Mucosa of stomach (tissue), 1 donor: ENCODE data around the gene TMED10.
A peak's percentile ranks its signal among the peaks of the same experiment; 100 is the strongest.
"Not testable (repeated sequence)": the region's sequence is repeated elsewhere in the genome, so short reads cannot be mapped to it uniquely, and the experiment has no call there.

Source experiments
- H3K27me3 ChIP-seq: one replicate; pipeline ENCODE4 v1.7.0; 2013; ENCODE audit warnings: mild to moderate bottlenecking, low read length; ENCODE audit not compliant: control insufficient read depth, insufficient read depth
- H3K36me3 ChIP-seq: one replicate; pipeline ENCODE4 v1.7.0; 2013; ENCODE audit warnings: low read length; ENCODE audit not compliant: control insufficient read depth, insufficient read depth
- H3K4me1 ChIP-seq: one replicate; pipeline ENCODE4 v1.7.0; 2013; ENCODE audit warnings: mild to moderate bottlenecking, low read length; ENCODE audit not compliant: control insufficient read depth, insufficient read depth
- H3K4me3 ChIP-seq: one replicate; pipeline ENCODE4 v1.7.0; 2013; ENCODE audit warnings: low read length
- H3K9ac ChIP-seq: one replicate; pipeline ENCODE4 v1.7.0; 2013; ENCODE audit warnings: mild to moderate bottlenecking, low read length, moderate library complexity
- H3K9me3 ChIP-seq: one replicate; pipeline ENCODE4 v1.7.0; 2013; ENCODE audit warnings: mild to moderate bottlenecking, low read length, moderate library complexity; ENCODE audit not compliant: control insufficient read depth
- donor health status: Pancreatic carcinoma.

Gene TMED10

GRCh38 chr14:75151851-75152250 lies 24.6 kb downstream of the TMED10 start:
- Histone ChIP-seq H3K27me3 (no peaks in the 10 kb centered on the region), H3K4me3 (no peak overlapping the region), H3K4me1 (peaks cover 18% of the 10 kb centered on the region), H3K9me3 (no peaks in the 10 kb centered on the region), H3K36me3 (no peaks in the 10 kb centered on the region), H3K9ac (no peak overlapping the region)

- peaks cover 18% of the 10 kb centered on the region for H3K4me1 ChIP-seq
- H3K4me3 ChIP-seq, H3K36me3 ChIP-seq, H3K9ac ChIP-seq, H3K27me3 ChIP-seq, H3K9me3 ChIP-seq: not testable (repeated sequence)
Observed at GRCh38 chr14:75150637-75151036, 25.8 kb downstream of the TMED10 start.

- Histone ChIP-seq H3K9ac (no peak overlapping the region), H3K4me1 (peaks cover 15% of the 10 kb centered on the region), H3K4me3 (no peak overlapping the region), H3K27me3 (no peaks in the 10 kb centered on the region), H3K36me3 (no peaks in the 10 kb centered on the region), H3K9me3 (no peaks in the 10 kb centered on the region)
Observed at GRCh38 chr14:75150150-75150549, 26.3 kb downstream of the TMED10 start.

GRCh38 chr14:75147423-75148071 lies 28.9 kb downstream of the TMED10 start:
- H3K27me3 ChIP-seq = no peaks in the 10 kb centered on the region
- no peaks in the 10 kb centered on the region for H3K36me3 ChIP-seq
- H3K4me3 ChIP-seq = no peak overlapping the region
- H3K4me1 ChIP-seq = peaks cover 10% of the 10 kb centered on the region
- H3K9me3 ChIP-seq = no peaks in the 10 kb centered on the region
- peak overlapping the region; percentile 20 for H3K9ac ChIP-seq

- no peak overlapping the region for H3K9ac ChIP-seq
- peaks cover 10% of the 10 kb centered on the region for H3K4me1 ChIP-seq
- H3K9me3 ChIP-seq = no peaks in the 10 kb centered on the region
- no peaks in the 10 kb centered on the region for H3K27me3 ChIP-seq
- H3K4me3 ChIP-seq = no peak overlapping the region
- no peaks in the 10 kb centered on the region for H3K36me3 ChIP-seq
Observed at GRCh38 chr14:75144944-75145343, 31.5 kb downstream of the TMED10 start.

GRCh38 chr14:75143761-75144527 lies 32.5 kb downstream of the TMED10 start:
- H3K9me3 ChIP-seq = no peaks in the 10 kb centered on the region
- H3K9ac ChIP-seq = no peak overlapping the region

GRCh38 chr14:75142494-75142893 lies 33.9 kb downstream of the TMED10 start:
- Histone ChIP-seq H3K36me3 (no peaks in the 10 kb centered on the region), H3K4me3 (no peak overlapping the region), H3K9ac (no peak overlapping the region), H3K4me1 (peaks cover 19% of the 10 kb centered on the region), H3K27me3 (no peaks in the 10 kb centered on the region), H3K9me3 (no peaks in the 10 kb centered on the region)

More at GRCh38 chr14:75143761-75144527, 32.5 kb downstream of the TMED10 start:
- Histone ChIP-seq H3K27me3 (no peaks in the 10 kb centered on the region), H3K36me3 (no peaks in the 10 kb centered on the region), H3K4me3 (no peak overlapping the region), H3K4me1 (peaks cover 17% of the 10 kb centered on the region)

- Histone ChIP-seq H3K36me3 (no peaks in the 10 kb centered on the region), H3K9me3 (no peaks in the 10 kb centered on the region), H3K4me3 (no peak overlapping the region), H3K27me3 (no peaks in the 10 kb centered on the region), H3K4me1 (peaks cover 15% of the 10 kb centered on the region), H3K9ac (no peak overlapping the region)
Observed at GRCh38 chr14:75141967-75142366, 34.4 kb downstream of the TMED10 start.

- no peak overlapping the region for H3K4me3 ChIP-seq
- no peaks in the 10 kb centered on the region for H3K27me3 ChIP-seq
- H3K4me1 ChIP-seq = peaks cover 14% of the 10 kb centered on the region
- H3K36me3 ChIP-seq = no peaks in the 10 kb centered on the region
- H3K9me3 ChIP-seq = no peaks in the 10 kb centered on the region
- H3K9ac ChIP-seq = no peak overlapping the region
Observed at GRCh38 chr14:75141062-75141461, 35.4 kb downstream of the TMED10 start.

GRCh38 chr14:75140620-75141019 lies 35.8 kb downstream of the TMED10 start:
- Histone ChIP-seq H3K36me3 (no peaks in the 10 kb centered on the region), H3K4me3 (no peak overlapping the region), H3K4me1 (peaks cover 14% of the 10 kb centered on the region), H3K9ac (no peak overlapping the region), H3K27me3 (no peaks in the 10 kb centered on the region), H3K9me3 (no peaks in the 10 kb centered on the region)

- H3K4me1 ChIP-seq = peaks cover 23% of the 10 kb centered on the region
- no peaks in the 10 kb centered on the region for H3K36me3 ChIP-seq
- H3K9ac ChIP-seq = no peak overlapping the region
Observed at GRCh38 chr14:75139185-75139584, 37.2 kb downstream of the TMED10 start.

GRCh38 chr14:75138492-75138891 lies 37.9 kb downstream of the TMED10 start:
- Histone ChIP-seq H3K4me3 (no peak overlapping the region), H3K4me1 (peaks cover 27% of the 10 kb centered on the region), H3K27me3 (no peaks in the 10 kb centered on the region), H3K9me3 (no peaks in the 10 kb centered on the region), H3K9ac (no peak overlapping the region), H3K36me3 (no peaks in the 10 kb centered on the region)

More at GRCh38 chr14:75139185-75139584, 37.2 kb downstream of the TMED10 start:
- H3K27me3 ChIP-seq = no peaks in the 10 kb centered on the region
- H3K9me3 ChIP-seq = no peaks in the 10 kb centered on the region
- H3K4me3 ChIP-seq = no peak overlapping the region
